Natural killer cell (primary cell): ENCODE measurements around the gene TSPAN12. TPM values are rescaled to one million over a fixed set of nuclear protein-coding genes. Genes with fewer than 3 reads are reported as not detected.

Experiments
- ATAC-seq, 3 donors: fragments of 150-1000 bp in 2 of 3; fragments of 200-7000 bp in 1 of 3; cut with Tn5 transposase; 1 replicate in 1 of 3; 2 replicates in 2 of 3; pipeline ENCODE4 v1.10.0; 2021; ENCODE audit warnings: mild to moderate bottlenecking in 2 of 3, moderate library complexity in 2 of 3
- DNase-seq, 2 donors: peaks; one replicate each; pipeline versions ENCODE4 v3.0.0 to v3.0.0-alpha.2; 2013 to 2021; ENCODE audit warnings: mixed read lengths in 1 of 2
- H3K27ac ChIP-seq: one replicate; pipeline ENCODE4 v1.5.1; 2013; ENCODE audit warnings: mild to moderate bottlenecking, low read length
- H3K27me3 ChIP-seq: one replicate; pipeline ENCODE4 v1.6.1; 2013; ENCODE audit warnings: low read length; ENCODE audit not compliant: control insufficient read depth, insufficient read depth
- H3K36me3 ChIP-seq: one replicate; pipeline ENCODE4 v1.6.1; 2013; ENCODE audit warnings: low read length; ENCODE audit not compliant: control insufficient read depth, insufficient read depth
- H3K4me1 ChIP-seq: one replicate; pipeline ENCODE4 v1.6.1; 2013; ENCODE audit warnings: low read length; ENCODE audit not compliant: control insufficient read depth, insufficient read depth
- H3K4me3 ChIP-seq: one replicate; pipeline ENCODE4 v1.5.1; 2013; ENCODE audit warnings: low read length
- H3K9me3 ChIP-seq: one replicate; pipeline ENCODE4 v1.6.1; 2013; ENCODE audit warnings: low read length; ENCODE audit not compliant: control insufficient read depth, insufficient read depth
- H3K27ac Mint-ChIP-seq, 2 donors: one replicate each; pipeline ENCODE4 v1.8.0; 2022; ENCODE audit warnings: mild to moderate bottlenecking in 2 of 2, mixed read lengths in 2 of 2, moderate library complexity in 1 of 2
- H3K27me3 Mint-ChIP-seq, 2 donors: one replicate each; pipeline ENCODE4 v1.8.0; 2022; ENCODE audit warnings: low read depth in 2 of 2, mixed read lengths in 2 of 2
- H3K36me3 Mint-ChIP-seq: one replicate; pipeline ENCODE4 v1.8.0; 2022; ENCODE audit warnings: mixed read lengths
- H3K4me1 Mint-ChIP-seq, 2 donors: one replicate each; pipeline ENCODE4 v1.8.0; 2022; ENCODE audit warnings: mixed read lengths in 2 of 2
- H3K4me3 Mint-ChIP-seq: one replicate; pipeline ENCODE4 v1.8.0; 2022; ENCODE audit warnings: mild to moderate bottlenecking, moderate library complexity, mixed read lengths
- H3K9me3 Mint-ChIP-seq, 2 donors: one replicate each; pipeline ENCODE4 v1.8.0; 2022; ENCODE audit warnings: mixed read lengths in 2 of 2
- CTCF ChIP-seq: fragments of 200-600 bp; IDR thresholded peaks from one replicate; pipeline ENCODE4 v1.8.0; 2022; ENCODE audit warnings: antibody characterized with exemption
- WGBS: methylation state at CpG from one replicate; pipeline ENCODE4 v1.1.7; 2013; ENCODE audit warnings: missing lambda C conversion rate; ENCODE audit not compliant: insufficient coverage; 5-methylcytosine and 5-hydroxymethylcytosine counted together
- intact Hi-C: fragments of 100-400 bp; cut with micrococcal nuclease; formaldehyde crosslinking; loops from one replicate; pipeline ENCODE4 v1.14.2; 2022
- total RNA-seq, 4 donors: library from RNA; stranded (reverse); fragments of 120-200 nt in 1 of 4; gene quantifications; one replicate each; pipeline versions ENCODE4 v1.2.3 to v1.2.4, GENCODE V29; 2013 to 2022

TSPAN12 gene
- total RNA-seq, 3 donors from 2014 or later (not counting 1 experiment from before 2014, with no cell fraction given): not detected

- Mint-ChIP-seq H3K4me1 (no peaks in the 10 kb centered on the region), H3K4me3 (no peak overlapping the region), H3K27me3 (no peaks in the 10 kb centered on the region), H3K9me3 (no peaks in the 10 kb centered on the region), H3K36me3 (no peaks in the 10 kb centered on the region), H3K27ac (no peak overlapping the region)
- Histone ChIP-seq H3K9me3 (no peaks in the 10 kb centered on the region), H3K27ac (no peak overlapping the region), H3K27me3 (no peaks in the 10 kb centered on the region), H3K4me3 (no peak overlapping the region), H3K36me3 (no peaks in the 10 kb centered on the region), H3K4me1 (no peaks in the 10 kb centered on the region)
- TF ChIP-seq CTCF: no peak
- intact Hi-C loops: no loop called here
- no peak for ATAC-seq
- DNase-seq: no peak
- 95% methylated on average over 3 of the region's 3 CpGs for WGBS
Measured at GRCh38 chr7:120770206-120770605, 87.7 kb downstream of the TSPAN12 start.

DNA sequence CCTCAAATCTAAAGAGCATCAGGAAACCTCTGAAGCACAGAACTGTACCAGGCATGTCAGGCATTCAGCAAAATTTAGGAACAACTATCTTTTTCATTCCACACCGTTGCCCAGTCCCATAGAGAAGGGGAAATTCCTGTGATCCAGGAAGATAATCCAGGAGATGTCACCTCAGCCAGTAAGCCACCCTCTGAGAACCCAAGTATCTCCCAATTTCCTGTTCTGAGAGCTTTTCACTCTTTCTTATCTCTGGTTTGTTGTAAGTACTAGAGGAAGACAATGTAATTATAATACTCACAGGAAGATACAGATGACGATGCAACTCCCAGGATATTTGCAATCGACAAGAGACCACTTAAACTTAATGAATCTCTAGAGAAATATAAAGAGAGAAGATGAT lies 97.1 kb downstream of the TSPAN12 start:
- Histone ChIP-seq H3K4me1 (no peaks in the 10 kb centered on the region), H3K36me3 (no peaks in the 10 kb centered on the region), H3K27me3 (peaks cover 2% of the 10 kb centered on the region), H3K4me3 (no peak overlapping the region), H3K27ac (no peak overlapping the region), H3K9me3 (no peaks in the 10 kb centered on the region)
- DNase-seq (no peak), ATAC-seq (no peak)
- intact Hi-C loops: no loop called here
- Mint-ChIP-seq H3K9me3 (peaks cover 2 to 3% of the 10 kb centered on the region in 2 donors), H3K4me3 (no peak overlapping the region), H3K27me3 (no peaks in the 10 kb centered on the region), H3K36me3 (no peaks in the 10 kb centered on the region), H3K27ac (no peak overlapping the region), H3K4me1 (no peaks in the 10 kb centered on the region)
- TF ChIP-seq CTCF: no peak
- WGBS: 70% methylated on average over 1 of the region's 3 CpGs

GRCh38 chr7:120760050-120760449 lies 97.9 kb downstream of the TSPAN12 start:
- TF ChIP-seq CTCF: no peak
- Histone ChIP-seq H3K4me3 (no peak overlapping the region), H3K4me1 (no peaks in the 10 kb centered on the region), H3K36me3 (no peaks in the 10 kb centered on the region), H3K27ac (no peak overlapping the region), H3K9me3 (no peaks in the 10 kb centered on the region), H3K27me3 (peaks cover 2% of the 10 kb centered on the region)
- DNase-seq (no peak), ATAC-seq (no peak)
- Mint-ChIP-seq H3K4me1 (no peaks in the 10 kb centered on the region), H3K27ac (no peak overlapping the region), H3K27me3 (no peaks in the 10 kb centered on the region), H3K36me3 (no peaks in the 10 kb centered on the region), H3K4me3 (no peak overlapping the region), H3K9me3 (peaks cover 2 to 3% of the 10 kb centered on the region in 2 donors)
- intact Hi-C loops: no loop called here
- 71% methylated on average over 2 of the region's 2 CpGs for WGBS

- H3K9me3 Mint-ChIP-seq: peaks cover 2 to 3% of the 10 kb centered on the region in 2 donors
- intact Hi-C loops: no loop called here
- DNase-seq (no peak), ATAC-seq (no peak)
- H3K4me3 Mint-ChIP-seq: no peak overlapping the region
- WGBS: 79% methylated on average over 3 of the region's 3 CpGs
- no peak overlapping the region for H3K27ac Mint-ChIP-seq
- H3K36me3 ChIP-seq: no peaks in the 10 kb centered on the region
- H3K27ac ChIP-seq: no peak overlapping the region
- no peaks in the 10 kb centered on the region for H3K9me3 ChIP-seq
- H3K4me1 ChIP-seq: no peaks in the 10 kb centered on the region
- H3K4me1 Mint-ChIP-seq: no peaks in the 10 kb centered on the region
- no peak for TF ChIP-seq CTCF
- H3K36me3 Mint-ChIP-seq: no peaks in the 10 kb centered on the region
- H3K27me3 Mint-ChIP-seq: no peaks in the 10 kb centered on the region
- no peaks in the 10 kb centered on the region for H3K27me3 ChIP-seq
- H3K4me3 ChIP-seq: no peak overlapping the region
Measured at GRCh38 chr7:120743128-120743527, 114.8 kb downstream of the TSPAN12 start.
